Measurements from ENCODE around the gene S100A3. TPM values are rescaled to one million over a fixed set of nuclear protein-coding genes. Genes with fewer than 3 reads are reported as not detected.
"Not testable (repeated sequence)": the region's sequence is repeated elsewhere in the genome, so short reads cannot be mapped to it uniquely, and the experiment has no call there.

S100A3 gene
- total RNA-seq, 1 donor from 2014 or later, result not detected

DNA sequence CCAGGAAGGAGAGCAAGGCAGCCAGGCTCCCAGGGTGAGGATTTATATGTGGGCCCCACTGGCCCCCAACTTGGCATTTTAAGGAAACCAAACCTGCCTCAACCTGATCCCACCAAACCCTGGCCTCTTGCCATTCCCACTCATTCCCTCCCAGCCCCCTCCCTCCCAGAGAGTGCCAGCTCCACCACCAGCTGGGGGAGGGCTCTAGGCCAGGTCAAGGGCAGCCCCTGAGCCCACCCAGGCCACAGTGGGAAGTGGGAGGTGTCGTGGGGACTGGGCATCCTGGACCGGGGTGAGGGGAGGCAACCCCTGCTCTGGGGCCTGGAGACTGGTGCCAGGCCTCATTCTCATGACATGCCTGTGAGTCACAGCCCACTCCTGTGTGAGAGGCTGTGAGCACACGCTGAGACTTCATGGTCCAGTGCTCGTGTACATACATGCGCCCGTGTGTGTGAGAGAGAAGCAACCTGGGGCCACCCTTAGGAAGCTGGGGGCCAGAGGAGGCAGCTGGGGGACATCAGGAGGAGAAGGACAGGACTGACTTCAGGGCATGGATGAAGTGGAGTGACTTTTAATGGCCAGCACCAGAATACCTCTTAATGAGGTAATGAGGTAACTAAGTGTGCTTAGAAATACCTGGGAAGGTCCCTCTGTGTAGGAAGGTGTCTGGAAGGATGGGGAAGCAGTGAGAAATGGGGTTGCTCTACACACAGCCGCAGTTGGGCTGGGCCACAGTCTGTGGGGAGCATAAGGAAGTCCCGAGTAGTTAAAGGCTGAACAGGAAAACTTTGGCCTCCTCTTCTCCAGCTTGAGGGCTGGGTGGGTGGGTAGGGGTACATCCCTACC, 16.7 kb upstream of the S100A3 start, which contains the start of gene S100A2:
Gene S100A2 (minus strand): TSS at position 316 of the 846 bp plus-strand sequence. CDS start 1,967 bp downstream, outside the sequence.
- H3K9me3 Mint-ChIP-seq, result no peaks in the 10 kb centered on the region
- H3K4me1 Mint-ChIP-seq, result peaks cover 38% of the 10 kb centered on the region
- H3K27ac Mint-ChIP-seq, result peak within 1 kb of the TSS; percentile 99
- no peaks in the 10 kb centered on the region for H3K36me3 Mint-ChIP-seq (ENCODE audit: low read depth)
- intact Hi-C loops (cut with micrococcal nuclease), result no loop called here
- H3K4me3 Mint-ChIP-seq, result peak within 1 kb of the TSS; percentile 71
- H3K27me3 Mint-ChIP-seq, result no peaks in the 10 kb centered on the region
- peak; percentile 72 for DNase-seq

DNA sequence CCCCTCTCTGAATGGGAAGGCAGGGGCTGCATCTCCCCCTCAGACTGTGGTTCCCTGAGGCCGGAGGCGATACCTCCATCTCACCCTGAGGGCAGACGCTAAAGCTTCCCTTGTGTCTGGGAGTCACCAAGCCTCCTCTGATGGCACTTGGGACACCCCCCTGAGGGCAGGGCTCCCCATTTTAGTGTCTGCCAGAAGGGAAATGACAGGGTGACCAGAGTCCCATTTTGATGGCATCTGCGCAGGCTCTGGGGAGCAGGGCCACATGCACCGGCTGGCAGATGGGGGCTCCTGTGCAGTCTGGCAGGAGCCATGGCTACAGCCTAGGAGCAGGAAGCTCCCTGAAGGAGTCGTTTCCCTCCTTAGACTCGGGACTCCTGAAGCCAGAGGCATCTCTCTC, 14.9 kb upstream of the S100A3 start:
- intact Hi-C loops (cut with micrococcal nuclease), result no loop called here
- no peak for DNase-seq
- no peaks in the 10 kb centered on the region for H3K9me3 Mint-ChIP-seq
- no peaks in the 10 kb centered on the region for H3K27me3 Mint-ChIP-seq
- H3K36me3 Mint-ChIP-seq (ENCODE audit: low read depth), result no peaks in the 10 kb centered on the region
- H3K4me3 Mint-ChIP-seq, result no peak overlapping the region
- H3K27ac Mint-ChIP-seq, result no peak overlapping the region
- H3K4me1 Mint-ChIP-seq, result peaks cover 32% of the 10 kb centered on the region

DNA sequence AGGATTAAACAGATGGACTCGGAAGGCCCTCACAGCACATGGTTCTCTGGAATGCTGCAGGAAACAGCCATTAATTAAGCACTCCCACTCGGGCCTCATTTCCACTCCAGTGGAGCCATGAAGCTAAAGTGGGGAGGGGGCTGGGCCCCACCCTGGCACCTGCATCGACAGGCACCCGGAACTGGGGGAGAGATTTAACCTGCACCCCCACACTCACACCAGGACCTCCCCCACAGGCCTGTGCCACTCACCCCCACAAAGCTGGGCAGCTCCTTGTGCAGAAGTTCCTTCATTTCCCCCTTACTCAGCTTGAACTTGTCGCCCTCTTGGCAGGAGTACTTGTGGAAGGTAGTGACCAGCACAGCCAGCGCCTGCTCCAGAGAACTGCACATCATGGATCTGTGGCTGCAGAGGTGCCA, 14.4 kb upstream of the S100A3 start:
- H3K4me3 Mint-ChIP-seq, result no peak overlapping the region
- intact Hi-C loops (cut with micrococcal nuclease), result no loop called here
- H3K27me3 Mint-ChIP-seq, result no peaks in the 10 kb centered on the region
- no peaks in the 10 kb centered on the region for H3K9me3 Mint-ChIP-seq
- H3K4me1 Mint-ChIP-seq, result peaks cover 28% of the 10 kb centered on the region
- H3K27ac Mint-ChIP-seq, result no peak overlapping the region
- no peaks in the 10 kb centered on the region for H3K36me3 Mint-ChIP-seq (ENCODE audit: low read depth)
- no peak for DNase-seq

DNA sequence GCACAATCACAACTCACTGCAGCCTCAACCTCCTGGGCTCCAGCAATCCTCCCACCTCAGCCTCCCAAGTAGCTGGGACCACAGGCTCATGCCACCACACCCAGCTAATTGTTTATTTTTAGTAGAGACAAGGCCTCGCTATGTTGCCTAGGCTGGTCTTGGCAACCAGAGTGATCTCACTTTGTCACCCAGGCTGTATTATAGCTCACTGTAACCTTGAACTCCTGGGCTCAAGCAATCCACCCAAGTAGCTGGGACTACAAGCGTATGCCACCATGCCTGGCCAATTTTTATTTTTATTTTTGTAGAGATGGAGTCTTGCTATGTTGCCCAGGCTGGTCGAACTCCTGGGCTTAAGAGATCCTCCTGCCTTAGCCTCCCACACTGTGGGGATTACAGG, 13.0 kb upstream of the S100A3 start:
- H3K4me3 Mint-ChIP-seq, result not testable (repeated sequence)
- peaks cover 16% of the 10 kb centered on the region for H3K4me1 Mint-ChIP-seq

DNA sequence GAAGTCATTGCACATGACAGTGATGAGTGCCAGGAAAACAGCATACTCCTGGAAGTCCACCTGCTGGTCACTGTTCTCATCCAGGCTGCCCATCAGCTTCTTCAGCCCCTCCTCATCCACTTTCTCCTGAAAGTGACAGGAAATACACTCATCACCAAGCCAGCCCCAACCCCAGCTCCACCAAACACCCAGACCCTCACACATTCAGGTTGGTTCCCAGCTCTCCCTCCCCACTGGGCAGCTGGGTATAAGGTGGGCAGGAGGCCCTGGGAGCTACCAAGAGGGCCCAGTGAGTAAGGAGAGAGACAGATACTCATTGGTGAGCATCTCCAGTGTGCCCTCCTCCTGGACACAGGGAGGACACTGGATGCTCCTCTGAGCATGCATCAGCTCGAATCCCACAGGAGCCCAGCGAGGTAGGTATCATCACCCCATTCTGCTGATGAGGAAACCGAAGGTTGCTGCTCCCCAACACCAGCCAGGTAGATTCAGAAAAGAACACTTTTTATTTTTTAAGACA, 12.5 kb upstream of the S100A3 start:
- H3K27ac Mint-ChIP-seq, result no peak overlapping the region
- no peak overlapping the region for H3K4me3 Mint-ChIP-seq

More for the DNA sequence above, 13.0 kb upstream of the S100A3 start:
- H3K36me3 Mint-ChIP-seq (ENCODE audit: low read depth); H3K9me3 Mint-ChIP-seq; H3K27me3 Mint-ChIP-seq; DNase-seq; intact Hi-C loops (cut with micrococcal nuclease); H3K27ac Mint-ChIP-seq: not testable (repeated sequence)

DNA sequence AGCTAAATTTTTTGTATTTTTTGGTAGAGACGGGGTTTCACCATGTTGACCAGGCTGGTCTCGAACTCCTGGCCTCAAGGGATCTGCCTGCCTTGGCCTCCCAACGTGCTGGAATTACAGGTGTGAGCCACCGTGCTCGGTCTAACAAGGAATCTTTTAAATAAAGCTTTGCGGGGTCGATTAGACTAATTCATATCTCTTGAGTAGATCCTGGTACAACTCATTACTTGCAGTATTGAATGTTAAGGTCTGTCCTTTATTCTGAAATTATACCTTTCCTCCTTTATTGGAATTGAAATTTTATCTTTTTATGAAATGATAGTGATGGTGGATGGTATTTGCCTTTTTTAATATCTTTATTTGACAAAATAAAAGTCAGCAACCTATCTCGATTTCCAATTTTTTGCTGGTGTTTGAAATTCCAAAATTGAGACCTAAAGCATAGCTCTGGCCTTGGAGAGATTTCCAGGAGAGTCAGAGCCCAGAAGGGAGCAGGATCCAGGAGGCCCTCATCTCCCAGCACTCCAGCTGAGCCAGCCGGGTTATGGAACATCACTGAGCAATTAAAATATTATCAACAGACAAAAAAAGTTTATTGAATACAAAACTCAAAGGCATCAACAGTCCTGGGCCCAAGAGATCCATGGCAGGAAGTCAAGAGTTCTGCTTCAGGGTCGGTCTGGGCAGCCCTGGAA, 11.9 kb upstream of the S100A3 start:
- Mint-ChIP-seq H3K27me3 (no peaks in the 10 kb centered on the region), H3K4me1 (peaks cover 11% of the 10 kb centered on the region), H3K36me3 (ENCODE audit: low read depth) (no peaks in the 10 kb centered on the region), H3K9me3 (no peaks in the 10 kb centered on the region), H3K4me3 (no peak overlapping the region), H3K27ac (no peak overlapping the region)
- DNase-seq, result no peak
- intact Hi-C loops (cut with micrococcal nuclease), result no loop called here

More for the DNA sequence above, 12.5 kb upstream of the S100A3 start:
- H3K4me1 Mint-ChIP-seq, result peaks cover 12% of the 10 kb centered on the region
- DNase-seq, result no peak
- no peaks in the 10 kb centered on the region for H3K36me3 Mint-ChIP-seq (ENCODE audit: low read depth)
- no peaks in the 10 kb centered on the region for H3K27me3 Mint-ChIP-seq
- intact Hi-C loops (cut with micrococcal nuclease), result no loop called here
- H3K9me3 Mint-ChIP-seq, result no peaks in the 10 kb centered on the region

DNA sequence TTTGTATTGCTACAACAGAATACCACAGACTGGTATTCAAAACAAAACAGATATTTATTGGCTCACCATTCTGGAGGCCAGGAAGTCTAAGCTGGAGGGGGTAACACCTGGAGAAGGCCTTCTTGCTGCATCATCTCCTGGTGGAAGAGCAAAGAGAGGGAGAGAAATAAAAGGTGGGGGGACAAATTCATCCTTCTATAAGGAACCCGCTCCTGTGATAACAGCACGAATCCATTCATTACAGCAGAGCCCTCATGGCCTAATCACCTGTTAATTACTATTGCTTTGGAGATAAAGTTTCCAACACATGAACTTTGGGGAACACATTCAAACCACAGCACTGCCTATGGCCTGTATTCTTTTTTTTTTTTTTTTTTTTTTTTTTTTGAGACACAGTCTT, 11.2 kb upstream of the S100A3 start:
- no peaks in the 10 kb centered on the region for H3K9me3 Mint-ChIP-seq
- intact Hi-C loops (cut with micrococcal nuclease), result no loop called here

DNA sequence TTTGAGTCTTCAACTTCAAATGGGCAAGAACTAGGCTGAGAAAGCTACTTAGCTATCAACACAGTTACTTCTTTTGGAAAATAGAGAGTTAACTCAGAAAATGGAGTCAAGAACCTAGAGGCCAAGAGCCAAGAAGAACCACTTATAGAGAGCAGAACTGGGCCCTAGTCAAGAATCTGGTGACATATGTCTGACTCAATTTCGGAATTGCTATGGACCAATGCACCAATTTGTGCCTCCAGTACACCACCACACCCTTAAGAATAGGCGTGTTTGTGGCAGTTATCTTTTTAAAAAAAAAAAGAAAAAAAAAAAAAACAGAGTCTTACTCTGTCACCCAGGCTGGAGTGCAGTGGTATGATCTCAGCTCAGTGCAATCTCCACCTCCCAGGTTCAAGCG, 8.8 kb upstream of the S100A3 start:
- peaks cover 13% of the 10 kb centered on the region for H3K4me1 Mint-ChIP-seq
- no peaks in the 10 kb centered on the region for H3K36me3 Mint-ChIP-seq (ENCODE audit: low read depth)
- H3K27ac Mint-ChIP-seq, result no peak overlapping the region
- DNase-seq, result no peak
- intact Hi-C loops (cut with micrococcal nuclease), result no loop called here
- no peak overlapping the region for H3K4me3 Mint-ChIP-seq
- H3K27me3 Mint-ChIP-seq, result no peaks in the 10 kb centered on the region
- no peaks in the 10 kb centered on the region for H3K9me3 Mint-ChIP-seq

More for the DNA sequence above, 11.2 kb upstream of the S100A3 start:
- Mint-ChIP-seq H3K36me3 (ENCODE audit: low read depth) (no peaks in the 10 kb centered on the region), H3K27me3 (no peaks in the 10 kb centered on the region), H3K4me3 (no peak overlapping the region), H3K4me1 (peaks cover 7% of the 10 kb centered on the region), H3K27ac (no peak overlapping the region)
- no peak for DNase-seq

DNA sequence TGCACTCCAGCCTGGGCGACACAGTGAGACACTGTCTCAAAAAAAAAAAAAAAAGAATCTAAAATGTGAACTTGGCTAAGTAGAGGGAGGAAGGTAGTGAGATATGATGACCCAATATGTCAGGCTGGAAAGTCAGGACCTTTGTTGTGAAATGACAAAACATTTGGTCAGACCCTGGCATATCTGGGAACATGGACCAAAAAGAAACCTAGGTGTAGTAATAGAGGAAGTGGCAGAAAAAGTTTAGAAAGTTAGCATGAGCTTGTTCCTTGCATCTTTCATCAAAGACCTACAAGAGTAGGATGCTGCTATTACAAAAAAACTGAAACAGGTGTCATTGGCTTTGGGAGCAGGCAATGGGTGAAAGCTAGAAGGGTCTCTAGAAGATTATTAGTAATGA, 7.3 kb upstream of the S100A3 start:
- no peak for DNase-seq
- no peaks in the 10 kb centered on the region for H3K27me3 Mint-ChIP-seq
- intact Hi-C loops (cut with micrococcal nuclease), result no loop called here
- H3K4me3 Mint-ChIP-seq, result no peak overlapping the region
- no peaks in the 10 kb centered on the region for H3K9me3 Mint-ChIP-seq
- H3K27ac Mint-ChIP-seq, result no peak overlapping the region
- H3K4me1 Mint-ChIP-seq, result peaks cover 10% of the 10 kb centered on the region
- no peaks in the 10 kb centered on the region for H3K36me3 Mint-ChIP-seq (ENCODE audit: low read depth)

DNA sequence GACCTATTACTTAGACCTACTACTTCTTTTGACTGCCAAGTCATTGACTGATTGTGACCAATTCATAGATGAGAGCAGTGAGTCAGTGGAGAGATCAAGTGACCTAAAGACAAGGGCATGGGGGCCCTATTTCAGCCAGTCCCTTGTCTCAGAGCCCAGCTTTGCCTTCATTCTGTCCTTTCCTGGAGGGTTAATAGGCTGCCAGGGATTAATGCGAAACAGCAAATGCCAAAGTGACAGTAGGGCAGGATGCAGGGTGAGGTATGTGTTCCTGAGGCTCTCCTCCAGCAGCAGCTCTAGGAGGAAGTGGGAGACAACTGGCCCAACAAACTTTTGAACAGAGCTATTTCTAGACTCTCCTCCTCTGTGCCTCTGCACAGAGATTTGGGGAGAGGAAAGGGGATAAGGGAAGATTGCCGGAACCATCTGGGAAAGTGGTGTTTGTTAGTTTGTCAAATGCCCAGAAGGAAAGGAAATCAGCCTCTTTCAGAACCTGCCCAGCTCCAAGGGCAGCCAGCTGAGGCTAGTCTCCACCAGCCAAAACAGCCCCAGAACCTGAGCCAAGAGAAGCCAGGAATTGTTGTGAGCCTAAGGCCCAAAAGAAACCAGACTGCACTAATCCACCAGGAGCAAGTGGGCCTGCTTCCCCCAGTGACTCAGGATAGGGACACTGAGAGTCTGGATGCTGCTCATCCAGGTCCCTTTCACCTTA, 4.9 kb upstream of the S100A3 start:
- no peaks in the 10 kb centered on the region for H3K9me3 Mint-ChIP-seq
- no peak overlapping the region for H3K4me3 Mint-ChIP-seq
- H3K27ac Mint-ChIP-seq, result no peak overlapping the region
- H3K27me3 Mint-ChIP-seq, result no peaks in the 10 kb centered on the region
- peak; percentile 56 for DNase-seq
- intact Hi-C loops (cut with micrococcal nuclease), result no loop called here
- H3K4me1 Mint-ChIP-seq, result peaks cover 16% of the 10 kb centered on the region
- no peaks in the 10 kb centered on the region for H3K36me3 Mint-ChIP-seq (ENCODE audit: low read depth)

DNA sequence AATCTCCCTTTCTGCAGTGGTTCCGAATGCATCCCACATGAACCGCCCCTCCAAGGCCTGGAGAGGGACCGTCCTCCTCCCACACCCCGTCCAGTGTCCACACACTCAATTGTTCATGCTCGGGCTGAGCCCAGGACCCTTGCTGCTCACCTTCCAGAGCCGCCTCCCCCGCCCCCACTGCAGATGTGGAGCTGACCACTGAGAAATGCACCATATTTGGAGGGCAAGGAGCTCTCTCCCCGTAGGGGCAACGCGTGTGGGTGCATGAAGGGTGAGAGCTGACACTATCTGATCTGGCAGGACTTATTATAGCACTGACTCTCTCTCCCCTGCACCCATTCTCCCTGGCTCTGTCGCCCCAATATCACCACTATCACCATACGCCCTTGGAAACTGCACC, 4.0 kb upstream of the S100A3 start:
- H3K27me3 Mint-ChIP-seq, result no peaks in the 10 kb centered on the region
- no peak overlapping the region for H3K4me3 Mint-ChIP-seq
- peaks cover 25% of the 10 kb centered on the region for H3K4me1 Mint-ChIP-seq
- no peak overlapping the region for H3K27ac Mint-ChIP-seq
- H3K9me3 Mint-ChIP-seq, result no peaks in the 10 kb centered on the region
- H3K36me3 Mint-ChIP-seq (ENCODE audit: low read depth), result no peaks in the 10 kb centered on the region
- intact Hi-C loops (cut with micrococcal nuclease), result no loop called here
- no peak for DNase-seq

DNA sequence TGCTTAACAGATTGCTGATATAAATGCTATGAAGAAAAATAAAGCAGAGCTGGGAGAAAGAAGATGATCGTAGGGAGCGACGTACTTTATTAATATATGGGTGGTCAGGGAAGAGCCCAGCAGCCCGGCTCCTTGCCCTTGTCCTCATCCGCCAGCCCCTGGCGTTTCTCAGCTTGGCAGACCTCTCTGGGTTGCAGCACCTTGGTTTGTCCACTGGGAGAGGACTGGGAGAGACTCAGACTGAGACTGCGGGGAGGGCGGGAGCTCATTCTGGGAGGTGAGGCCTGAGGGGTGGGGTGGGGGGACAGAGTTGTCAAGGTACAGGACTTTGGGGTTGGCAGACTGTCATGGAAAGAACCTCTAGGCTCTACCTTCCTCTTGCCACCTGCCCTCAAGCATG, 3.3 kb upstream of the S100A3 start:
- no peaks in the 10 kb centered on the region for H3K36me3 Mint-ChIP-seq (ENCODE audit: low read depth)
- H3K27ac Mint-ChIP-seq, result no peak overlapping the region
- no peak overlapping the region for H3K4me3 Mint-ChIP-seq
- intact Hi-C loops (cut with micrococcal nuclease), result no loop called here
- no peaks in the 10 kb centered on the region for H3K27me3 Mint-ChIP-seq
- H3K9me3 Mint-ChIP-seq, result no peaks in the 10 kb centered on the region
- H3K4me1 Mint-ChIP-seq, result peaks cover 28% of the 10 kb centered on the region
- no peak for DNase-seq

DNA sequence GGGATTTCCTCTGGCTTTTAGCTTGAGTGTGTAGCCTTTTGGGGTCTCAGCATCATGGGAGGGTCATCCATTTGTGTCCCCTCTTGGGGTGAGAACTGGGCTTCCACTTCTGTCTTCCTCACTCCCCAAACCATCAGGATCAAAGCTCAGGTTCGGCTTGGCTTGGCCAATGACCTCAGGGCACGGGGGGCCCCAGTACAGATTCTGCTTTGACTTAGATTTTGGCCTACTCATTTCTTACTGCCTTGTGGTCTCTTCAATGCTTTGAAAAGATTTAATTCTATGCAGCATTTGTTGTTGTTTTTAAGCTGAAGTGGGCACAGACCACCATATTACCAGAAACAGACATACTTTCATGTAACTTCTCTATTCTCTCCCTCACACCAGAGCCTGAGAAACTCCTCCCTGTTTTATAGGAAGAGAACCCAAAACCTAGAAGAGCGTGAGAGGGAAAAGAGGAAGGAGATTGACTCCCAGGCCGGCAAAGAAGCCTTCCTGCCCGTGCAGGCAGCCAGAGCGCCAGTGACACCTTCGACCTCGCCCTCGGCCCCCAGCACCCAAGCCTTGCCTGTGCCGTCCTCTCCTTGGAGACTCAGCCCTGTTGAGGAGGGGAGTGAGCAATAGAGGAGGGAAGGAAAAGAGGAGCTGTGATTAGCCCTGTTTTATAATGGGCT, 1.9 kb upstream of the S100A3 start:
- no peaks in the 10 kb centered on the region for H3K27me3 Mint-ChIP-seq
- intact Hi-C loops (cut with micrococcal nuclease), result no loop called here
- peaks cover 30% of the 10 kb centered on the region for H3K4me1 Mint-ChIP-seq
- H3K4me3 Mint-ChIP-seq, result no peak overlapping the region
- H3K27ac Mint-ChIP-seq, result no peak overlapping the region
- no peaks in the 10 kb centered on the region for H3K36me3 Mint-ChIP-seq (ENCODE audit: low read depth)
- DNase-seq, result no peak
- H3K9me3 Mint-ChIP-seq, result no peaks in the 10 kb centered on the region
